Activated T-helper 1 cell treated with anti-CD3 and anti-CD28 coated beads, Interleukin-12 subunit alpha, Interleukin-12 subunit beta, Interleukin-2, Interleukin-4 antibody, amounts not matched to agents 30 ng/mL and 10 ng/mL and 1 ng/mL, durations not matched to agents 14 hours and 24 hours and 36 hours (primary cell): Measurements from ENCODE around the gene CHIC2. TPM values are rescaled to one million over a fixed set of nuclear protein-coding genes. Genes with fewer than 3 reads are reported as not detected.

ENCODE experiments used
- DNase-seq: peaks from one replicate; pipeline ENCODE4 v3.0.0; 2021; ENCODE audit warnings: low spot score
- H3K27ac Mint-ChIP-seq: one replicate; pipeline ENCODE4 v1.8.0; 2021; ENCODE audit warnings: mild to moderate bottlenecking, mixed read lengths
- H3K27me3 Mint-ChIP-seq: one replicate; pipeline ENCODE4 v1.8.0; 2022; ENCODE audit warnings: mild to moderate bottlenecking, moderate library complexity, mixed read lengths; ENCODE audit not compliant: insufficient read depth
- H3K36me3 Mint-ChIP-seq: one replicate; pipeline ENCODE4 v1.8.0; 2021; ENCODE audit warnings: low read depth, mixed read lengths
- H3K4me1 Mint-ChIP-seq: one replicate; pipeline ENCODE4 v1.8.0; 2021; ENCODE audit warnings: low read depth, mixed read lengths
- H3K4me3 Mint-ChIP-seq: one replicate; pipeline ENCODE4 v1.8.0; 2021; ENCODE audit warnings: mild to moderate bottlenecking, moderate library complexity, mixed read lengths
- H3K9me3 Mint-ChIP-seq: one replicate; pipeline ENCODE4 v1.8.0; 2021; ENCODE audit warnings: mixed read lengths
- intact Hi-C: fragments of 100-400 bp; cut with micrococcal nuclease; formaldehyde crosslinking; loops from one replicate; pipeline ENCODE4 v1.15.1; 2024
- total RNA-seq: library from RNA; stranded (reverse); gene quantifications from 2 replicates; pipeline ENCODE4 v1.2.3, GENCODE V29; 2022

CHIC2 gene
- total RNA-seq, 1 donor from 2014 or later = 19.1 TPM

DNA sequence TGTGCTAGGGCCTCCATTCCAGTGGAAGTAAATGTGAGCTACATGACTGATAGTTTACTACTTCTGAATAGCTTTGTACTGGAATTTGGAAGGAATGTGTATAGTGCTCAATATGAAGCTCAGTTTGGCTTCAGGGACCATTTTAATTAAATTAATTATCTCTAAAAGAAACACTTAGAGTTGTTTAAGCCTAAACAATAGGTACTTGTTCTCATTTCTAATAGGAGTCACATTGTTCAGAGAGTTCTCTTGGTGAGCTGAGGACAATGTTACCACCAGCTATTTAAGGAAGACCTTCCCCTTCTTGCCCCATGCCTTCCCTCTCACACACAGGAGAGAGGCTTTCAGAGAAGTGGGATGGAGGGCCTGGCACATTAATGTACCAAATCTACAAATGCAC, 78.3 kb downstream of the CHIC2 start:
- Mint-ChIP-seq H3K4me3 (no peak overlapping the region), H3K9me3 (no peaks in the 10 kb centered on the region)
- intact Hi-C loops = no loop called here

DNA sequence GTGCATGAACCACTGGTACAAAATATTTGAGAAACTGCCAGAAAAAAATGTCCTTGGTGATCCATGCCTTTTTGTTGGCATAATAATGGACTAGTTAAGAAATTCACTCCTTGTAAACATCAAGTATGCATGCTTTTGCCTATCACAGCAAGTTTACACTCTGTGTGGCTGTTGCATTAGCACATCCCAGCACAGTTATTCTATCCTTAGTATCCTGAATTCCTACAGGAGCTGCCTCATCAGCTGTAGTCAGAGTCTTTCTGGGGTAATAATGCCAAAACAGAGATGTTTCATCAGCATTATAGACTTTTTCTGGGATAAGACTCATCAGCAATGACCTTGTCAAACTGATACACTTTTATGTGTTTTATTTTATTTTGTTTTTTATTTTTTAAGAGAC, 82.8 kb downstream of the CHIC2 start:
- Mint-ChIP-seq H3K4me1 (no peaks in the 10 kb centered on the region), H3K27ac (no peak overlapping the region), H3K27me3 (no peaks in the 10 kb centered on the region), H3K36me3 (no peaks in the 10 kb centered on the region), H3K9me3 (no peaks in the 10 kb centered on the region), H3K4me3 (no peak overlapping the region)
- no peak for DNase-seq
- intact Hi-C loops = no loop called here

More for the DNA sequence above, 78.3 kb downstream of the CHIC2 start:
- no peaks in the 10 kb centered on the region for H3K36me3 Mint-ChIP-seq
- no peak overlapping the region for H3K27ac Mint-ChIP-seq
- no peaks in the 10 kb centered on the region for H3K27me3 Mint-ChIP-seq
- DNase-seq = no peak
- H3K4me1 Mint-ChIP-seq = no peaks in the 10 kb centered on the region

GRCh38 chr4:53981066-53981465, 83.3 kb downstream of the CHIC2 start:
- Mint-ChIP-seq H3K27ac (no peak overlapping the region), H3K4me1 (no peaks in the 10 kb centered on the region), H3K27me3 (no peaks in the 10 kb centered on the region), H3K4me3 (no peak overlapping the region), H3K36me3 (no peaks in the 10 kb centered on the region), H3K9me3 (no peaks in the 10 kb centered on the region)
- intact Hi-C loops = no loop called here
- no peak for DNase-seq

GRCh38 chr4:53974561-53974960, 89.8 kb downstream of the CHIC2 start:
- Mint-ChIP-seq H3K9me3 (no peaks in the 10 kb centered on the region), H3K27ac (no peak overlapping the region), H3K36me3 (no peaks in the 10 kb centered on the region), H3K27me3 (no peaks in the 10 kb centered on the region), H3K4me1 (no peaks in the 10 kb centered on the region), H3K4me3 (no peak overlapping the region)
- DNase-seq = no peak
- intact Hi-C loops = no loop called here

DNA sequence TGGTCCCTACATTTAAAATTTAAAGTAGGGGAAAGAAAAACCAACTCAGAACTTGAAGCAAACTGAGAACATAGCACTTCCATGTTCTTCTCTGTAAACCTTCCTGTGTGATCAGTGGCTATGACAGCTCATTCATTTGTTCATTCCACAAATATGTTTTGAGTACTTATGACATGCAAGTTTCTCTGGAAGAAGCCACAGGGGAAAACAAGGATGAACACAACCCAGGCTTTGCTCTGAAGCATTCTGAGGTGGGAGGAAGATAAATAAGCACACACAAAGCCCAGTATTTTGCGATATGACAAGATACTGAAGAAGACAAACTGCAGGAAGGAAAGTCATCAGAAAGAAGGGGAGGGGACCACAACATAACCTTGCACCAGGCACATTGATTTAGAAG, 96.4 kb downstream of the CHIC2 start:
- Mint-ChIP-seq H3K27me3 (peaks cover 2% of the 10 kb centered on the region), H3K4me1 (no peaks in the 10 kb centered on the region), H3K9me3 (no peaks in the 10 kb centered on the region), H3K4me3 (no peak overlapping the region), H3K27ac (no peak overlapping the region), H3K36me3 (no peaks in the 10 kb centered on the region)
- DNase-seq = no peak
- intact Hi-C loops = no loop called here

DNA sequence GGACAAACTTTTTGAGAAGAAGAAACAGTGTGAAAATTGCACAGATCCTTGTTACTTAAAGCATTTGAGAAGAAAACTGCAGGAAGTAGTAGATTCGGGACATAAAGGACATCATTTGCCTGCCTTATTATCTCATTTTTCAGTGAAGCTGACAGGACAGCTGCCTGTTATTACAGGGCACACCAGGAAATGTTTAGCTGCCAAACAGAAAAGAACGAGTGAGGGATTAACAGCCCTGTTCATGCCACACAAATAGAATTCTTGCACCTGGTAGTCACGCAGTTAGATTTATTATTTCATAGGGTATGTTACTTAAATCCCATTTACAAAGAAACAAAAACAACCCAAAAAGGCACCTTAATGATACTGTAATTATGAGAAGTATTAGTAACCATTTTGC, 100.6 kb downstream of the CHIC2 start:
- no peaks in the 10 kb centered on the region for H3K36me3 Mint-ChIP-seq
- no peaks in the 10 kb centered on the region for H3K9me3 Mint-ChIP-seq
- H3K4me1 Mint-ChIP-seq = no peaks in the 10 kb centered on the region
- intact Hi-C loops = no loop called here
- H3K27ac Mint-ChIP-seq = no peak overlapping the region
- no peak for DNase-seq
- H3K4me3 Mint-ChIP-seq = no peak overlapping the region
- peaks cover 2% of the 10 kb centered on the region for H3K27me3 Mint-ChIP-seq

- Mint-ChIP-seq H3K4me3 (no peak overlapping the region), H3K36me3 (no peaks in the 10 kb centered on the region), H3K4me1 (no peaks in the 10 kb centered on the region), H3K9me3 (no peaks in the 10 kb centered on the region), H3K27ac (no peak overlapping the region), H3K27me3 (peaks cover 2% of the 10 kb centered on the region)
- intact Hi-C loops = no loop called here
- DNase-seq = no peak
These were observed 101.1 kb downstream of the CHIC2 start for GRCh38 chr4:53963336-53963735.

GRCh38 chr4:53962516-53963225, 101.7 kb downstream of the CHIC2 start:
- intact Hi-C loops = no loop called here
- DNase-seq = no peak
- no peaks in the 10 kb centered on the region for H3K9me3 Mint-ChIP-seq
- no peak overlapping the region for H3K4me3 Mint-ChIP-seq
- H3K27ac Mint-ChIP-seq = no peak overlapping the region
- peaks cover 2% of the 10 kb centered on the region for H3K27me3 Mint-ChIP-seq
- no peaks in the 10 kb centered on the region for H3K4me1 Mint-ChIP-seq
- H3K36me3 Mint-ChIP-seq = no peaks in the 10 kb centered on the region

GRCh38 chr4:53961351-53961750, 103.1 kb downstream of the CHIC2 start:
- intact Hi-C loops = no loop called here
- H3K4me1 Mint-ChIP-seq = no peaks in the 10 kb centered on the region
- H3K36me3 Mint-ChIP-seq = no peaks in the 10 kb centered on the region

GRCh38 chr4:53960843-53961242, 103.6 kb downstream of the CHIC2 start:
- no peaks in the 10 kb centered on the region for H3K36me3 Mint-ChIP-seq
- no peaks in the 10 kb centered on the region for H3K27me3 Mint-ChIP-seq
- intact Hi-C loops = no loop called here

More at GRCh38 chr4:53961351-53961750, 103.1 kb downstream of the CHIC2 start:
- no peak overlapping the region for H3K4me3 Mint-ChIP-seq
- DNase-seq = no peak
- H3K27ac Mint-ChIP-seq = no peak overlapping the region
- H3K9me3 Mint-ChIP-seq = no peaks in the 10 kb centered on the region
- H3K27me3 Mint-ChIP-seq = peaks cover 1% of the 10 kb centered on the region

More at GRCh38 chr4:53960843-53961242, 103.6 kb downstream of the CHIC2 start:
- no peak overlapping the region for H3K4me3 Mint-ChIP-seq
- no peaks in the 10 kb centered on the region for H3K9me3 Mint-ChIP-seq
- H3K27ac Mint-ChIP-seq = no peak overlapping the region
- H3K4me1 Mint-ChIP-seq = no peaks in the 10 kb centered on the region
- no peak for DNase-seq

Other genes starting within 250 kb of the CHIC2 start
- gene GSX2, start 35.6 kb upstream of the CHIC2 start, total RNA-seq = not detected in 2 replicates
- gene PDGFRA, start 164.7 kb upstream of the CHIC2 start, total RNA-seq = 0.24 and 0.47 TPM in 2 replicates